Retina (tissue), 1 donor: ENCODE measurements around the gene HBM.
"Not testable (repeated sequence)": the region's sequence is repeated elsewhere in the genome, so short reads cannot be mapped to it uniquely, and the experiment has no call there.

Experiments used
- DNase-seq: peaks from one replicate; pipeline ENCODE4 v3.0.0-alpha.2; 2016

Gene HBM

DNA sequence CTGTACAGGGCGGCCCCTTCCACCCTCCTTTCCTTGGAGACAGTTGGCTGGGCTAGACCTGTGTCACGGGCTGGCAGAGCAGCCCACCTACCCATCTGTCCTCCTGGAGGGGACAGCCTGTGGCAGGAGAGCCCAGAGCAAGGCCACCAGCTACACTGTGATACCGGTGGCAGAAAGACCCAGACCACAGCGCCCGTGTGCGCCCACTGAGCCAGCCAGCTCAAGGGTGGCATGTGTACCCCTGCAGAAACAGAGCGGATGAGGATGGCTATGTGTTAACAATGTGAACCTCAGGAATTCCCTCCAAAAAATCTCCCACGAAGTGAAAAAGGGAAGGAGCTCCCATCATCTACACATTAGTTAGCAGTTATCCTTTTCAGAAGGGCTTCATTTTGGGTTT is 21.6 kb downstream of the HBM start:
- DNase-seq, result no peak

DNA sequence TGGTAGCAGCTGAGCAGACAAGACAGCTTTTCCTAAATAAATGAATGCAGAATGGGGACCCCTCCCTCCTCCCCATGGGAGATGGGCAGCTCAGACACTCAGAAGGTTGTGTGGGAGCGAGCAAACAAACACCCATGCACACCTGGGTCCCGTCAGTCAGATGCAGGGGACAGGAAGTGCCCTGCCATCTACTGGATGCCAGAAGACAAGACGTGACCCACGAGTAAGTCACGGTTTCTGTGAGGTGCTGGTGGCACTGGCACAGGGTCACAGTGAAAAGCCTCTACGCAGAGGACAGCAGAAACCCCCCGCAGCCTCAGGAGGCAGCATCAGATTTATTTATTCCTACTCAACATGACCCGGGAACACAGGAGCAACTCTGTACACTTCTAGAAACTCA is 22.9 kb downstream of the HBM start:
- DNase-seq, result no peak

DNA sequence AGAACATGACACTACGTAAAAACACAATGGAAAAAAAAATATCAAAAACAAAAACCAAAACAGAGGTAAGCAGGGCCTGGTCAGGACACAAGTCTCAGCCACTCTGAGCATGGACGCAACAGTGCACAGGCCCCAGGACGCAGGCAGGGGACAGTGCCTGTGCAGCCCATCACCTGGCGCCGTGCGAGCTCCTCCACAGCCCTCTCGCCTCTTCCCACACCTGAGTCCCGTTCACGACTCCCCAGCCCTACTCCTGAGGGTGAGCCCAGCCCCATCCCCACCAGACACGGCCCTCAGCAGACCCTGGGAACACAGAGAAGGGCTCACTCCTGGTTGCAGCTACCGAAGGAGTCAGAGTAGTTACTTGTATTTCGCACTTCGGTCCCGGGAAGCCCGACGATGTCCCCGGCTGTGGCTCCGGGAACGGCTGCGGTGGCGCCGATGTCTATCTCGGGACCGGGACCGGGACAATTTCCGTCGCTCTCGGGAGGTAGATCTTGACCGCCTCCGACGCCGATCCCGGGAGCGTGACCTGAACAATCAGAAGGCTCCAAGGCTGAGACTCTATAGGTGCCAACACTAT is 23.9 kb downstream of the HBM start:
- no peak for DNase-seq

DNA sequence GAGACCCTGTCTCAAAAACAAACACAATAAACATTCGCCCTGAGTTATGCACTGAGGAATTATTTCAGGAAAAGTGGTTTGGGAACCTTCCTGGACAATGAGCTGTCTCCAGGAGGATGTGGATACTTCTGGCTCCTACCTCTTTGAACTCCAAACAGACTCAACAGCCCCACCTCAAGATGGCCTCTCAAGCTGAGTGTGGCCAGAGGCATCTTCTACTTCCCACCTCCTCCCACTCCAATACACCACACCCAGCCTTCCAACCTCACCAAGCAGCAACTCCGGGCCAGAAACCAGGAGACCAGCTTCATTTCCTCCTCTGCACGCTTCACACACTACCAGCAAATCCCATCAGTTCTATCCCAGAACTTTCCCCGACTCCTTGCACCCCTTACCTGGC is 26.1 kb downstream of the HBM start:
- DNase-seq, result no peak

DNA sequence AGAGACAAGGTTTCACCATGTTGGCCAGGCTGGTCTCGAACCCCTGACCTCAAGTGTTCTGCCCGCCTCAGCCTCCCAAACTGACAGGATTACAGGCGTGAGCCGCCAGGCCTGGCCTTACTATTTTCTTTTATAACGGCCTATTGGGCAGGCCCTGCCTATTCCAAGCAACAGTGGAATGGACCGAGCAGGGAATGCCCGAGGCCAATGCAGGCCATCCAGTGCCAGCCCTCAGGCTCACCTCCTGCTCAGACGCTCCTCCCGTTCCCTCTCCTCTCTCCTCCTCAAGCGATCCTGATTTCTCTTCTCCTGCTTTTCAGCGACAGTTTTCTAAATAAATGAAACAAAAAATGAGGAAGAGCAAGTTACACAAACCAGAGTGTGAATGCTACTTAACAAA is 26.9 kb downstream of the HBM start:
- no peak for DNase-seq

DNA sequence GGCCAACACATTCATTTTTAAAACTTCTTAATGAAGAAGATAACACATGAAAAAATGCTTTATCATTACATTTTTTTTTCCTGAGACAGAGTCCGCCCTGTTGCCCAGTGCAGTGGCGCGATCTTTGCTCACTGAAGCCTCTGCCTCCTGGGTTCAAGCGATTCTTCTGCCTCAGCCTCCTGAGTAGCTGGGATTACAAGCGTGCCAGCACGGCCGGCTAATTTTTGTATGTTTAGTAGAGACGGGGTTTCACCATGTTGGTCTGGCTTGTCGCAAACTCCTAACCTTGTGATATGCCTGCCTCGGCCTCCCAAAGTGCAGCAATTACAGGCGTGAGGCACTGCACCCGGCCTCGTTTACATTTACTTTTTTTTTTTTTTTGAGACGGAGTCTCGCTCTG is 27.7 kb downstream of the HBM start:
- DNase-seq, result no peak

DNA sequence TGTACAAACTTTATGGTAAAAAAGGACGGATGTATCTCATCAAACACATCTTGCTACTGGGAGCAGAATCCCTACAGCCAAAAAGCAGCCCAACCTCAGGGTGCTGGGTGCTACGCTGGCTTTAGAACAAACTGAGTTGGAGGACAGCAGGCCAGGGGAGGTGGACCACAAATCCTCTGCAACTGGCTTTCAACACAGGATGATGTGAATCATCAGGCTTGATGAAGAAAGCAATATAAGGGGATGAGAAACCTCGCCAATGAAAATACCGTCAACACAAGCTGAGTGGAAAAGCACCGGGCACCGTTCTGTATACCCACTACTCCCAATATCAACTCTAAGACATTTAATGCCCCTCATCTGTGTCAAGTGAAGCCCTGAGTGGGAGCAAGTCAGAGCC is 28.7 kb downstream of the HBM start:
- DNase-seq, result no peak

DNA sequence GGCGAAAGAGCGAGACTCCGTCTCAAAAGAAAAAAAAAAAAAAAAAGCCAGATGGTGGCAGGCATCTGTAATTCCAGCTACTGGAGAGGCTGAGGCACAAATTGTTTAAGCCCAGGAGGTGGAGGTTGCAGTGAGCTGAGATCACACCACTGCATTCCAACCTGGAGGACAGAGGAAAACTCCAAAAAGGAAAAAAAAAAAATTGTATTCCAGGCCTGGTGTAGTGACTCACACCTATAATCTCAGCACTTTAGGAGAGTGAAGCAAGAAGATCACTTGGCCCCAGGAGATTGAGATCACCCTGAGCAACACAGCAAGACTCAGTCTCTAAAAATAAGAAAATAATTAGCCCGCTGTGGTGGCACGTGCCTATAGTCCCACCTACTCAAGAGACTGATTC is 34.6 kb downstream of the HBM start:
- DNase-seq, result no peak

DNA sequence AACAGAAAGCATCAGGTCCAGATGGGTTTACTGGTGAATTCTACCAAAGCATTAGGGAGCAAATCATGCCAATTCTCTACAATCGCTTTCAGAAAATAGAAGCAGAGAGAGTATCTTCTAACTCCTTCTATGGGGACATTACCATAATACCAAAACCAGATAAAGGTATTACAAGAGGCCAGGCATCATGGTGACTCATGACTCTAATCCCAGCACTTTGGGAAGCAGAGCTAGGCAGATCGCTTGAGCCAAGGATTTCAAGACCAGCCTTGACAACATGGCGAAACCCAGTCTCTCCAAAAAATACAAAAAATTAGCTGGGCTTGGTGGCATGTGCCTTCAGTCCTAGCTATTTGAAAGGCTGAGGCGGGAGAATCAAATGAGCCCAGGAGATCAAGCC is 37.5 kb downstream of the HBM start:
- no peak for DNase-seq

DNA sequence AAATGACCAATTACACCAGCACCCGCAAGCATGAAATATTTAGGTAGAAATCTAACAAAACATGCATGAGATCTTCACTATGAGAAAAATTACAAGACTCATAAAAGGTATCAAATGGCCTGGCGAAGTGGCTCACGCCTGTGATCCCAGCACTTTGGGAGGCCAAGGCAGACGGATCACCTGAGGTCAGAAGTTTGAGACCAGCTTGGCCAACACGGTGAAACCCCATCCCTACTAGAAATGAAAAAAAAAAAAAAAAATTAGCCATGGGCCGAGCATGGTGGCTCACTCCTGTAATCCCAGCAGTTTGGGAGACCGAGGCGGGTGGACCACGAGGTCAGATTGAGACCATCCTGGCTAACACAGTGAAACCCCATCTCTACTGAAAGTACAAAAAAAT is 38.3 kb downstream of the HBM start:
- not testable (repeated sequence) for DNase-seq

DNA sequence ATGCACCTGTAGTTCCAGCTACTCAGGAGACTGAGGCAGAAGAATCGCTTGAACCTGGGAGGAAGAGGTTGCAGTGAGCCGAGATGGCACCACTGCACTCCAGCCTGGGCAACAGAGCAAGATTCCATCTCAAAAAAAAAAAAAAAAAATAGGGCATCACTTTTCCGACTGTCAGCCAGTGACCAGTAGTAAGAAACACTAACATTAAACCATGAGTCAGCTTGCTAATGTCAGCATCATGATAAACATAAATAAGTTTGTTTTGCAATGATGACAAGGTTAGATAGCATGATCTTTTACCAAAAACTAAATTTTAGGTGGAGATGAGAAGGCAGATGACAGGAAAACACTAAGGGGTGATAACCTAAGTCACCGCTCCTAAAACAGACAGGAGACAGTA is 43.6 kb downstream of the HBM start:
- DNase-seq, result not testable (repeated sequence)

DNA sequence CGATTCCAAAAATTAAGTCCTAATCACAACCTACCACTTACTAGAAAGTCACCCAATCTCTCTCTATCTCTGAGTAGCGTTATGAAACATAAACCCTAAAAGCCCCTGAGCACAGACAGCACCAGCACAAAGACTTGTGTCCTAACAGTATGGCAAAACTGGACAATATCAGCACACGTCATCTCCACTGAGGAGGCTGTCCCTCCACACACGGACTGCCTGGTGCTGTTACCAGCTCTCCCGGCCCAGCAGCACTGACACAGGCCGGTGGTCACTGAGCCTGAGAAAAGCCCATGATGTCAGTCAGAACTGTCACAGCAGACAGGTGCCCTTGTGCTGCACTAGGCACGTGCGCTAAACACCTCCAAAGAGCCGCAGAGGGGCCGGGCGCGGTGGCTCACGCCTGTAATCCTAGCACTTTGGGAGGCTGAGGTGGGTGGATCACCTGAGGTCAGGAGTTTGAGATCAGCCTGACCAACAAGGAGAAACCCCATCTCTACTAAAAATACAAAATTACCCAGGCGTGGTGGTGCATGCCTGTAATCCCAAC is 45.9 kb downstream of the HBM start:
- DNase-seq, result not testable (repeated sequence)

DNA sequence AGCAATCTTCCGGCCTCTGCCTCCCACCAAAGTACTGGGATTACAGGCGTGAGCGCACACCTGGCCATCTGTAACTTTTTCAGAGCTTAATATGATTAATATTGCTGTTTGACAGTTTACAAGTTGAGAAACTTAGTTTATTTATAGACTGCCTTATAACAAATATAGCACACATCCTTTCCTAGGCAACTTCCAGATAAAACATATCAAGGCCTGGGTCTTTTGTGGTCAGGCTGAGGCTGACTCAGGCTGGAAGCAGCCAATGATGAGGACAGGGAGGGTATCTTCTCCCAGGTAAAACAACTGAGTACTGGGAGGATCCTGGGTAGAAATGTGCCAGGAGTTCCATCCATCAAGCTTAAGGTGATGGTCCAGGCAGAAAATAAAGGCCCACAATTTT is 47.2 kb downstream of the HBM start:
- no peak for DNase-seq
